Endothelial cell of umbilical vein (primary cell): ENCODE results near the gene SYAP1. TPM values are rescaled to one million over a fixed set of nuclear protein-coding genes. Genes with fewer than 3 reads are reported as not detected.

Experiments used
- BruUV-seq: library from RNA; stranded (reverse); fragments of 400-500 nt; replicated peaks from 2 replicates; lab custom pipeline; 2021; lab: Mats Ljungman, UMichigan
- CTCF ChIA-PET: fragments of 300-600, 350-600 bp; sonication (Branson Sonifier 250); formaldehyde crosslinking; loops from one replicate; lab custom pipeline; 2021; ENCODE audit warnings: antibody characterized with exemption, inconsistent platforms; lab: Charles Lee
- POLR2A ChIA-PET: fragments of 300-600, 350-600 bp; sonication (Branson Sonifier 250); formaldehyde crosslinking; loops from one replicate; lab custom pipeline; 2021; ENCODE audit warnings: antibody characterized with exemption, inconsistent platforms; lab: Charles Lee
- DNase-seq: peaks from one replicate; pipeline ENCODE4 v3.0.0-alpha.2; 2011; ENCODE audit warnings: low read depth, low spot score
- FAIRE-seq: peaks from 2 replicates; lab custom pipeline; 2011; peaks lifted over from hg19 to GRCh38; lab: Jason Lieb, UNC
- H2AFZ ChIP-seq: 2 replicates; pipeline ENCODE4 v1.6.0; 2012; ENCODE audit warnings: low read depth, low read length, control low read depth, inconsistent platforms
- H3K27ac ChIP-seq: 2 replicates; pipeline ENCODE4 v1.5.1; 2011; ENCODE audit warnings: low read depth, mild to moderate bottlenecking, control low read depth, low read length, moderate library complexity; ENCODE audit not compliant: insufficient read depth
- H3K27me3 ChIP-seq, 2 experiments: 2 replicates each; pipeline versions ENCODE4 v1.6.0 to v1.6.1; 2011; ENCODE audit warnings: low read length in 2 of 2, mixed read lengths in 1 of 2; ENCODE audit not compliant: control insufficient read depth in 2 of 2, insufficient read depth in 2 of 2
- H3K36me3 ChIP-seq, 2 experiments: 2 replicates in 1 of 2; 3 replicates in 1 of 2; pipeline ENCODE4 v1.5.1; 2011; ENCODE audit warnings: low read length in 2 of 2, mild to moderate bottlenecking in 1 of 2, moderate library complexity in 1 of 2; ENCODE audit not compliant: control insufficient read depth in 2 of 2, insufficient read depth in 2 of 2; ENCODE audit errors: extremely low read depth in 1 of 2
- H3K4me1 ChIP-seq: 3 replicates; pipeline ENCODE4 v1.5.1; 2011; ENCODE audit warnings: mild to moderate bottlenecking, low read length; ENCODE audit not compliant: control insufficient read depth, insufficient read depth; ENCODE audit errors: extremely low read depth
- H3K4me2 ChIP-seq: 2 replicates; pipeline ENCODE4 v1.6.1; 2011; ENCODE audit warnings: low read length, control low read depth, mixed read lengths; ENCODE audit not compliant: insufficient read depth
- H3K4me3 ChIP-seq, 3 experiments: fragments of 200-600 bp in 1 of 3; sonication (generic), shearing (Covaris generic) in 1 of 3; replicated peaks in 1 of 3; 2 replicates each; pipeline ENCODE4 v1.5.1; 2011 to 2016; ENCODE audit warnings: control low read depth in 3 of 3, low read length in 3 of 3, mild to moderate bottlenecking in 2 of 3, inconsistent platforms in 1 of 3, low read depth in 1 of 3, moderate library complexity in 1 of 3; ENCODE audit not compliant: insufficient read depth in 1 of 3
- H3K79me2 ChIP-seq: 2 replicates; pipeline ENCODE4 v1.6.0; 2012; ENCODE audit warnings: low read length, inconsistent platforms; ENCODE audit not compliant: control insufficient read depth, insufficient read depth
- H3K9ac ChIP-seq: replicated peaks from 2 replicates; pipeline ENCODE3; 2011; ENCODE audit warnings: low read length, control low read depth; ENCODE audit not compliant: insufficient read depth; ENCODE audit errors: extremely low read depth
- H3K9me1 ChIP-seq: replicated peaks from 3 replicates; pipeline ENCODE4 v1.6.0; 2011; ENCODE audit warnings: mild to moderate bottlenecking, low read length; ENCODE audit not compliant: control insufficient read depth, insufficient read depth; ENCODE audit errors: extremely low read depth
- H3K9me3 ChIP-seq: replicated peaks from 2 replicates; pipeline ENCODE4 v1.5.1; 2012; ENCODE audit warnings: low read length, inconsistent platforms; ENCODE audit not compliant: control insufficient read depth, insufficient read depth
- H4K20me1 ChIP-seq: replicated peaks from 2 replicates; pipeline ENCODE3; 2011; ENCODE audit warnings: mild to moderate bottlenecking, low read length; ENCODE audit not compliant: control insufficient read depth, insufficient read depth; ENCODE audit errors: extremely low read depth
- EZH2 ChIP-seq: IDR thresholded peaks from 2 replicates; pipeline ENCODE4 v1.6.1; 2012; ENCODE audit warnings: borderline replicate concordance, low read depth, mild to moderate bottlenecking, moderate library complexity, low read length, inconsistent platforms; ENCODE audit not compliant: severe bottlenecking
- FOS ChIP-seq: IDR thresholded peaks from 2 replicates; pipeline ENCODE4 v1.6.1; 2011; ENCODE audit warnings: mild to moderate bottlenecking, low read length, moderate library complexity, borderline replicate concordance; ENCODE audit not compliant: insufficient read depth
- GATA2 ChIP-seq: IDR thresholded peaks from 2 replicates; pipeline ENCODE4 v1.7.0; 2011; ENCODE audit warnings: low read depth, mild to moderate bottlenecking, moderate library complexity, mixed read lengths, low read length; ENCODE audit not compliant: insufficient read length, insufficient read depth
- JUN ChIP-seq: IDR thresholded peaks from 2 replicates; pipeline ENCODE4 v1.6.1; 2011; ENCODE audit warnings: borderline replicate concordance, low read depth; ENCODE audit not compliant: insufficient read length, insufficient read depth
- MAX ChIP-seq: IDR thresholded peaks from 2 replicates; pipeline ENCODE4 v1.6.1; 2011; ENCODE audit not compliant: insufficient read depth, insufficient read length
- MYC ChIP-seq: IDR thresholded peaks from one replicate; pipeline ENCODE4 v1.6.1; 2011; ENCODE audit warnings: mild to moderate bottlenecking, low read depth, low read length
- POLR2A ChIP-seq: IDR thresholded peaks from 2 replicates; pipeline ENCODE4 v1.6.1; 2012; ENCODE audit warnings: low read depth, mild to moderate bottlenecking, control low read depth, low read length
- POLR2AphosphoS5 ChIP-seq: IDR thresholded peaks from 2 replicates; pipeline ENCODE4 v1.6.1; 2012; ENCODE audit warnings: low read depth, mild to moderate bottlenecking, control low read depth, low read length, moderate library complexity; ENCODE audit not compliant: insufficient read depth
- dilution Hi-C: fragments of 300-500 bp; cut with MboI; formaldehyde crosslinking; loops from one replicate; pipeline ENCODE4 v1.15.0; 2019; ENCODE audit warnings: low sequenced_read_pairs; ENCODE audit not compliant: extremely low pct_ligation_motif_present
- intact Hi-C: fragments of 100-400 bp; cut with micrococcal nuclease; formaldehyde crosslinking; loops from one replicate; pipeline ENCODE4 v1.10.0; 2022
- polyA plus RNA-seq, 4 experiments: library from polyadenylated mRNA; depleted of rRNA in 3 of 4; stranded (reverse) in 3 of 4; unstranded in 1 of 4; fragments of >200 nt; gene quantifications; 2 replicates each; pipeline versions ENCODE4 v1.2.1 to v1.2.3, GENCODE V29; 2011 to 2012; ENCODE audit warnings: missing spikeins in 1 of 4
- total RNA-seq: library from RNA; stranded (reverse); gene quantifications from 2 replicates; pipeline ENCODE4 v1.2.3, GENCODE V29; 2021
- TF ChIP-seq, protein P1 (sequence below), 2 donors: IDR thresholded peaks; 1 replicate in 1 of 2; 2 replicates in 1 of 2; pipeline ENCODE4 v1.5.1; 2011; ENCODE audit warnings: low read length in 2 of 2, mild to moderate bottlenecking in 2 of 2, moderate library complexity in 2 of 2, control low read depth in 1 of 2, inconsistent platforms in 1 of 2, low read depth in 1 of 2; ENCODE audit not compliant: insufficient read depth in 1 of 2; ENCODE audit errors: extremely low read depth in 1 of 2

The SYAP1 gene
- total and polyA plus RNA-seq, 2 donors (not counting 3 experiments of a cell fraction or from before 2014, with no cell fraction given): 3.4 to 21.9 TPM

GRCh38 chrX:16745102-16745501, 25.7 kb downstream of the SYAP1 start:
- Histone ChIP-seq H2AFZ (no peak overlapping the region), H3K9me3 (no peaks in the 10 kb centered on the region), H3K4me1 (no peaks in the 10 kb centered on the region), H3K9me1 (no peaks in the 10 kb centered on the region), H3K36me3 (peaks cover 0 to 15% of the 10 kb centered on the region in 2 experiments), H3K9ac (no peak overlapping the region), H3K79me2 (no peaks in the 10 kb centered on the region), H3K27ac (no peak overlapping the region), H3K4me3 (no peak overlapping the region), H3K27me3 (no peaks in the 10 kb centered on the region), H4K20me1 (no peaks in the 10 kb centered on the region), H3K4me2 (no peak overlapping the region)
- dilution Hi-C loops (no loop called here), intact Hi-C loops (no loop called here)
- ChIA-PET POLR2A (no interaction called here), CTCF (no interaction called here)
- DNase-seq (no peak), FAIRE-seq (no peak)
- TF ChIP-seq POLR2A (no peak), EZH2 (no peak), JUN (no peak), MYC (no peak), MAX (no peak), FOS (no peak)
- BruUV-seq: no TSS peak

- BruUV-seq: no TSS peak
- POLR2A ChIA-PET: no interaction called here
Observed at GRCh38 chrX:16745659-16746058, 26.2 kb downstream of the SYAP1 start.

More at GRCh38 chrX:16745659-16746058, 26.2 kb downstream of the SYAP1 start:
- dilution Hi-C loops (no loop called here), intact Hi-C loops (no loop called here)
- Histone ChIP-seq H3K27me3 (no peaks in the 10 kb centered on the region), H3K4me2 (no peak overlapping the region), H3K9me1 (no peaks in the 10 kb centered on the region), H4K20me1 (no peaks in the 10 kb centered on the region), H2AFZ (no peak overlapping the region), H3K36me3 (peaks cover 0 to 15% of the 10 kb centered on the region in 2 experiments), H3K9me3 (no peaks in the 10 kb centered on the region), H3K9ac (no peak overlapping the region), H3K79me2 (no peaks in the 10 kb centered on the region), H3K4me3 (no peak overlapping the region), H3K27ac (no peak overlapping the region), H3K4me1 (no peaks in the 10 kb centered on the region)
- DNase-seq (no peak), FAIRE-seq (no peak)
- TF ChIP-seq POLR2A (no peak), EZH2 (no peak), POLR2AphosphoS5 (no peak), JUN (no peak), MYC (no peak), FOS (no peak), MAX (no peak), GATA2 (no peak)
- TF ChIP-seq, protein P1, sequence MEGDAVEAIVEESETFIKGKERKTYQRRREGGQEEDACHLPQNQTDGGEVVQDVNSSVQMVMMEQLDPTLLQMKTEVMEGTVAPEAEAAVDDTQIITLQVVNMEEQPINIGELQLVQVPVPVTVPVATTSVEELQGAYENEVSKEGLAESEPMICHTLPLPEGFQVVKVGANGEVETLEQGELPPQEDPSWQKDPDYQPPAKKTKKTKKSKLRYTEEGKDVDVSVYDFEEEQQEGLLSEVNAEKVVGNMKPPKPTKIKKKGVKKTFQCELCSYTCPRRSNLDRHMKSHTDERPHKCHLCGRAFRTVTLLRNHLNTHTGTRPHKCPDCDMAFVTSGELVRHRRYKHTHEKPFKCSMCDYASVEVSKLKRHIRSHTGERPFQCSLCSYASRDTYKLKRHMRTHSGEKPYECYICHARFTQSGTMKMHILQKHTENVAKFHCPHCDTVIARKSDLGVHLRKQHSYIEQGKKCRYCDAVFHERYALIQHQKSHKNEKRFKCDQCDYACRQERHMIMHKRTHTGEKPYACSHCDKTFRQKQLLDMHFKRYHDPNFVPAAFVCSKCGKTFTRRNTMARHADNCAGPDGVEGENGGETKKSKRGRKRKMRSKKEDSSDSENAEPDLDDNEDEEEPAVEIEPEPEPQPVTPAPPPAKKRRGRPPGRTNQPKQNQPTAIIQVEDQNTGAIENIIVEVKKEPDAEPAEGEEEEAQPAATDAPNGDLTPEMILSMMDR (IDR thresholded peaks at IDR 0.05; ENCODE audit: extremely low read depth in 1 of 2, insufficient read depth in 1 of 2, low read depth in 1 of 2, low read length in 2 of 2): no peak
- CTCF ChIA-PET: no interaction called here
